D721Med (cell line): Measurements from ENCODE around the gene EZH1.

Experiments used
- DNase-seq: peaks from one replicate; pipeline ENCODE4 v3.0.0; 2011; ENCODE audit warnings: low spot score; ENCODE audit not compliant: insufficient read length
- FAIRE-seq: peaks from 2 replicates; lab custom pipeline; 2011; peaks lifted over from hg19 to GRCh38; lab: Jason Lieb, UNC
- CTCF ChIP-seq: IDR thresholded peaks from 2 replicates; pipeline ENCODE4 v1.5.1; 2012; ENCODE audit warnings: mild to moderate bottlenecking, control low read depth; ENCODE audit not compliant: insufficient read depth; ENCODE audit errors: missing control alignments

The EZH1 gene

GRCh38 chr17:42767512-42767911 lies 22.7 kb upstream of the EZH1 start:
- DNase-seq (no peak), FAIRE-seq (no peak)
- no peak for TF ChIP-seq CTCF

GRCh38 chr17:42766124-42766523 lies 21.3 kb upstream of the EZH1 start:
- no peak for TF ChIP-seq CTCF
- no peak for DNase-seq
- FAIRE-seq, result no peak

GRCh38 chr17:42761638-42762037 lies 16.8 kb upstream of the EZH1 start:
- DNase-seq, result no peak
- TF ChIP-seq CTCF, result no peak
- FAIRE-seq, result no peak

GRCh38 chr17:42760652-42761581 lies 16.1 kb upstream of the EZH1 start, which contains the start of gene RAMP2:
RAMP2 (plus strand) TSS chr17:42761227; CDS start chr17:42761262, 35 bp downstream.
- TF ChIP-seq CTCF, result no peak
- DNase-seq (no peak), FAIRE-seq (no peak)

GRCh38 chr17:42759982-42760651 lies 15.3 kb upstream of the EZH1 start:
- FAIRE-seq (no peak), DNase-seq (no peak)
- TF ChIP-seq CTCF, result no peak

- no peak for DNase-seq
- no peak for FAIRE-seq
- no peak for TF ChIP-seq CTCF
Measured at GRCh38 chr17:42754782-42755181, 9.9 kb upstream of the EZH1 start.
